Activated CD8-positive, alpha-beta memory T cell treated with anti-CD3 and anti-CD28 coated beads for 4 hours (primary cell): ENCODE data around the gene SIRT1.
"Not testable (repeated sequence)": the region's sequence is repeated elsewhere in the genome, so short reads cannot be mapped to it uniquely, and the experiment has no call there.

Experiments
- DNase-seq, 2 donors: peaks; one replicate each; pipeline ENCODE4 v3.0.0-alpha.2; 2020; ENCODE audit warnings: low read depth in 2 of 2

Gene SIRT1

DNA sequence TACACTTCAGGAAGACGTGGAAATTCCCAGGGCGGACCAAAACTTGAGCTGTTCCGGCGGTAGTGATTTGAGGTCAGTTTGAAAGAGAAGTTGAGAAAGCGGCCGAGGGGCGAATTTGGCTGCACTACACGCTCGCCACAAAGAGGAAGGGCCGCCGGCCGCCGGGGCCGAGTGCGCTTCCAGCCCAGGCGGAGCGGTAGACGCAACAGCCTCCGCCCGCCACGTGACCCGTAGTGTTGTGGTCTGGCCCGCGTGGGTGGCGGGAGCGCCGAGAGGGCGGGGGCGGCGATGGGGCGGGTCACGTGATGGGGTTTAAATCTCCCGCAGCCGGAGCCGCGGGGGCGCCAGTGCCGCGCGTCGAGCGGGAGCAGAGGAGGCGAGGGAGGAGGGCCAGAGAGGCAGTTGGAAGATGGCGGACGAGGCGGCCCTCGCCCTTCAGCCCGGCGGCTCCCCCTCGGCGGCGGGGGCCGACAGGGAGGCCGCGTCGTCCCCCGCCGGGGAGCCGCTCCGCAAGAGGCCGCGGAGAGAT, at the start of gene SIRT1:
TSS of gene SIRT1 (plus strand) at position 344 of the 529 bp plus-strand sequence. CDS start at position 410, 66 bp downstream.
- DNase-seq: peak; percentile 91 to 94

DNA sequence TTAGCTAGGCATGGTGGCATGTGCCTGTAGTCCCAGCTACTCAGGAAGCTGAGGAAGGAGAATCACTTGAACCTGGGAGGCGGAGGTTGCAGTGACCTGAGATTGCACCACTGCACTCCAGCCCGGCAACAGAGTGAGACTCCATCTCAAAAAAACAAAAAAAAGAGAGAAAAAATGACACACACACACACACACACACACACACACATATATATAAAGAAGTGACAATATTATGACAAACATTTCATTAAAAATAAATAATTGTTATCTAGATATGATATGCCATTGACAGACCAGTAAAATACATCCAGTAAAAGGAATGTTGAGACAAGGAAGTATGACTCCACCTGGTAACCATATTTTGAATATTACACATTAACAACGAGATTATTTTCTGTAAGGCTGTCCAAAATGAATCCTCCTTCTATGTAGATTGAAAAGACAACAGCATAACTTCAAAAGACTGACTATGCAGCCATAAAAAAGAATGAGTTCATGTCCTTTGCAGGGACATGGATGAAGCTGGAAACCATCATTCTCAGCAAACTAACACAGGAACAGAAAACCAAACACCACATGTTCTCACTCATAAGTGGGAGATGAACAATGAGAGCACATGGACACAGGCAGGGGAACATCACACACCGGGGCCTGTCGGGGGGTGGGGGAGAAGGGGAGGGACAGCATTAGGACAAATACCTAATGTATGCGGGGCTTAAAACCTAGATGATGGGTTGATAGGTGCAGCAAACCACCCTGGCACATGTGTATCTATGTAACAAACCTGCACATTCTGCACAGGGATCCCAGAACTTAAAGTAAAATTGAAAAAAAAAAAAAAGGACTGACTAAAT, 48.7 kb upstream of the SIRT1 start:
- not testable (repeated sequence) for DNase-seq

DNA sequence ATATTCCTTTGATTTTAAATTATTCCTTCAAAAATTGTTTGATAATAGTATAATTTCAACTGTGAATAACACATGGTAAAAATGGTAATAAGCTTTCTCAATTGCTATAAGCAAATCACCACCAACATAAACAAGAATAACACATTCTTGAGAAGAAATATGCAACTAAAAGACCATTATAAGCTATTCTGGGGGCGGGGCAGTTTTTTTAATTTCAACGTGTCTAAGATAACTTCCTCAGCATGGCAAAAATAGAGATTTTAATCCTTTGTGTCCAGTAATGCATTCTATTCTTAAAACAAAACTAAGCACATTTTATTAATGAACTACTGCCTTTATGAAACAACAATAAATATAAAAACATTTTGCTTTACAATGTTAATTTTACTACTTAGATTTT, 48.0 kb upstream of the SIRT1 start:
- no peak for DNase-seq

DNA sequence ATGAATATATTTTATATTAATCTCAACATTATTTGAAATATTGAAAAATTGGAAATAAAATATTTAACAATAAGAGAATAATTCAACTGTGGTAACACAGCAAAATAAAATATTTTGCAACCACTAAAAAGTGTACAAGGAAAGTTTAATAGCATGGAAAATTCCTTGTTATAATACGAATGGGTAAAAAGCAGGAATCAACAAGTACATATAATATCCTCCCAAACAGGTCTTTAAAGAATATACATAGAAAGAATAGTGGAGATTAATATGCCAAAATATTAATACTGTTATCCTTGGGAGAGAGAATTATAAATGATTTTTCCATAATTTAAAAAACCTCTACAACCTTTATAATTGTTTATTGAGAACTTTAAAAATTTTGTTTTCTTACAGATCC, 47.5 kb upstream of the SIRT1 start:
- DNase-seq: no peak

DNA sequence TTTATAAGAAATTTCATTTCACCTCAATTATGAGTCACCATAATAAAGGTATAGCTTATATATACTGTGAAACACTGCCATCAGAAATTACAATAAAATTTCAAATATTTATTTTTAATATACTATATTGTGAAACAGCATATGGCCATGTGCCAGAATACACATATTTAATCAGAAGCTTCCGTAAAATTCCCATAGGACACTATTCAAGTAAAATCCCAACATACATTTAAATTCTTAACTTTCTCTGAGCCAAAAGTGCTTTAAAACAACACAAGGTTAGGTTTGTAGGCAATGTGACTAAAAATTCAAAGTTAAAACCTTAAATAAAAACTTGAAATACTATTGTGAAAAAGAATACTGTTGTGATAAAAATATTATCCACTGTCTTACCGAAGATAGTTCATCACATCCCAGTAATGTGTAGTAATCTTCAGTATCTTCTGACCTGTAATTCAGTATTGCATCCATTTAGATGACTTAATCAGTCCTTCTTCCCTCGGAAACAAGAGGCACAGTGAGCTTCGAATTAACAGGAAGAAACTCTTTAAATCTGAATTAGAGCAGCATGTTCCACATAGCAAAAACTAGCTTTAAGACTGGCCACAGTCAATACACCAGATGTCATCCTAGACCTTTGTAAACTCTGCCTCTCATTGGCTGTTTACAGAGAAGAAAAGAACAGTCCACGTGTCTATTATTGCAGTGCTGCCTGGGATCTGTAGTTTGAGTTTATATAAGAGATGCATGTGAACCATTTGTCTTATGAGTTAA, 46.7 kb upstream of the SIRT1 start, which contains the start of gene DNAJC12:
TSS of gene DNAJC12 (minus strand) at position 648 of the 774 bp plus-strand sequence. CDS start at position 471, 177 bp downstream.
- no peak for DNase-seq

DNA sequence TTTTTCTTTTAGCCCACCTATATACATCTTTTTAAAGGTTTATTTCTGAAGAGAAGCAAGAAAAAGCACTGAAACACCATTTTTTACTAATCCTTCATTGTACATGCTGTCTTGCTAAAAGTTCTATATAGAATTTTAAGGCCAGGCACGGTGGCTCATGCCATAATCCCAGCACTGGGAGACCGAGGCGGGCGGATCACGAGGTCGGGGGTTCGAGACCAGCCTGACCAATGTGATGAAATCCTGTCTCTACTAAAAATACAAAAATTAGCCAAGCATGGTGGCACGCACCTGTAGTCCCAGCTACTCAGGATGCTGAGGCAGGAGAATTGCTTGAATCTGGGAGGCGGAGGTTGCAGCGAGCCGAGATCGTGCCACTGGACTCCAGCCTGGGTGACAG, 44.9 kb upstream of the SIRT1 start:
- not testable (repeated sequence) for DNase-seq

DNA sequence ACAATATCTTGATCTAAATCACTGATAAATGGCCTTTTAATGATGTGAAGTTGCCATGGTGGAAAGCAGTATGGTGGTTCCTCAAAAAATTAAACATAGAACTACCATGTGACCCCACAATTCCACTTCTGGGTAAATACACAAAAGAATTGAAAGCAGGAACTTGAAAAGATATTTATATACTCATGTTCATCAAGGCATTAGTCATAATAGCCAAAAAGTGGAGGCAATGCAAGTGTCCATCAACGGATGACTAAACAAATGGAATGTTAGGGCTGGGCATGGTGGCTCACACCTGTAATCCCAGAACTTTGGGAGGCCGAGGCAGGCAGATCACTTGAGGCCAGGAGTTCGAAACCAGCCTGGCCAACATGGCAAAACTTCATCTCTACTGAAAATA, 44.5 kb upstream of the SIRT1 start:
- no peak for DNase-seq

DNA sequence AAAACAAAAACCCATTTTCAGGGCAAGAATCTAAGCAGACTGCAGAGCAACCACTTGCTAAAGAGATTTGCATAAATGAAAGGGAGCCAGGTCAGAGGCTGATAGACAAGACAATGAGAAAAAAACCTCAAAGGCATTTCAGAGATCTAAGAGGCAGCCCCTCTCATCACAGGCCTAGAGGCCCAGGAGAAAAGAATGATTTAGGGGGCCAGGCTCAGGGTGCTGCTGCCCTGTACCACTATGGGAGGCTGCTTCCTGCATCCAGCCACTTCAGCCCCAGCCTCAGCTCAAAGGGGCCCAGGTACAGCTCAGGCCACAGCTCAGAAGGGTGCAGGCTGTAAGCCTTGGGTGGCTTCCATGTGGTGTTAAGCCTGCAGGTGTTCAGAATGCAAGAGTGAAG, 42.7 kb upstream of the SIRT1 start:
- no peak for DNase-seq

DNA sequence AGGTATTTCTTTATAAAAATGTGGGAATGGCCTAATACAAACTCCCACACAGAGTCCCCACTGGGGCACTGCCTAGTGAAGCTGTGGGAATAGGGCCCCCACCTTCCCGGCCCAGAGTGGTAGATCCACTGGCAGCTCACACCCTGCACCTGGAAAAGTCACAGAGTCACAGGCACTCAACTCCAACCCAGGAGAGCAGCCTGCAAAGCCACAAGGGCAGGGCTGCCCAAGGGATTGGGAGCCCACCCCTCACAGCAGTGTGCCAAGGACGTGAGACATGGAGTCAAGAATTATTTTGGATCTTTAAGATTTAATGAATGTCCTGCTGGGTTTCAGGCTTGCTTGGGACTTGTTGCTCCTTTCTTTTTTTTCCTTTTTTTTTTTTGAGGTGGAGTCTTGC, 41.2 kb upstream of the SIRT1 start:
- DNase-seq: no peak

DNA sequence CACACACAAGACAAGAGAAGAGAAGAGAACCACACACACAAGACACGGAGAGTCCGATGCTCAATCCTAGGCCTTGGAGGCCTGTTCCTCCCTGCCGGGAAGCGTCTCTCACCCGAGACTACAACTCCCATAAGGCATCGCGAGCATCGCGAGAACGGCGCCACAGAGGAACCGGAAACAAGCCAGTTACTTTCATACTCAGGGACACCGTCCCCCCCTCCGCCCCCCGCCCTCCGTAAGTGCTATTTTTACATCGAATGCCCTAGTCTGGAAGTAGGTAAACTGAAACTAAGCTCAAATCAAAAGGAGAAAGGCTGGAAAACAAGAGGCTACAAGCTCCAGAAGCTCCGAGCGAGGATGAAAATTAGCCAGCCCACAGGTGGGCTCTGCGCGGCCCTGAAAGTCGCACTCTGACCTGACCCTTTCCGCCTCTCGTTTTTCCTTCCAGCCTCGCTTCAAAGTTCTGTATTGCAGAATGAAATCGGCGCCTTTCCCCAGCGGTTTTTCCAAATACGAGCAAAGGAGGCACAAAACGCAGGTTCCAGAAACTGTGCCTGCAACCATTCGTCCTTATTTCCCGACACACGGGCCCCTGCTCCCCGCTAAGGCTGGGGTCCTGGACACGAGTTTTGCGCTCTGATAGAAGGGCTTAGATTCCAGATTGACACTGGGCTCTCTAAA, 35.0 kb upstream of the SIRT1 start:
- DNase-seq: peak; percentile 85

DNA sequence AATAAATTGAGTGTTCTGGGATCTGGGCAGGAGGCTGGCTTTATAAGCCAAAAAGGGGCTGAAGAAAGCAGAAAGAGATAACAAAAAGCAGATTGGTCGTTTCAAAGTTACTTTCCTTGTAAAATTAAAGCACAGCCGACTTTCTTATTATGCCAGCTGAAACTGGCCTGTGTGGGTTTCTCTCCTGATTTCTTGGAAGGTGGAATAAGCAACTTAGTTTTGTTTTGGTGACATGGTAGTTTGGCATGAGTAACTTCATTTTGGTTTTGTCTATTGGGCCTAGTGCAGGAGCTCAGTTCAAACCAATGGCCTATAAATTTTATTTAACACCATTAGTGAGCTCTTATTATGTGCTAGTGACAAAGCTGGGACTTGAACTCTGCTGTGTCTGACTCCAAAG, 33.3 kb upstream of the SIRT1 start:
- no peak for DNase-seq

DNA sequence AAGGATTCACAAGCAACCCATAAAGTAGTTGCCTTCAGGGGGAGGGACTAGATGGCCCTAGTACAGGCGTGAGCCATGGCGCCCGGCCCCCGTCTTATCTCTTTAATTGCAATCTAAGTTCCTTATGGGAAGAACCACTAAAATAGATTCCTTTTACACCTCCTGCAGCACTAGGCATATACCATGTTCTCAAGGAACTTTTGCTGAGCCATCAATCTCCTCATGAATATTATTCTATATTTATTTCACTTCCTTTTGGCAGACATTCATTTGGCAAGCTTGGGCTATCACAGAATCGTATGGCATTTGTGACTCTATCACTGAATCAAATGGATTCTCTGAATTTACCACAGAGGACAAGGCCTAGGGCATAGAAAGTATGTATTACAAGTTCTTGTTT, 31.7 kb upstream of the SIRT1 start:
- DNase-seq: no peak

DNA sequence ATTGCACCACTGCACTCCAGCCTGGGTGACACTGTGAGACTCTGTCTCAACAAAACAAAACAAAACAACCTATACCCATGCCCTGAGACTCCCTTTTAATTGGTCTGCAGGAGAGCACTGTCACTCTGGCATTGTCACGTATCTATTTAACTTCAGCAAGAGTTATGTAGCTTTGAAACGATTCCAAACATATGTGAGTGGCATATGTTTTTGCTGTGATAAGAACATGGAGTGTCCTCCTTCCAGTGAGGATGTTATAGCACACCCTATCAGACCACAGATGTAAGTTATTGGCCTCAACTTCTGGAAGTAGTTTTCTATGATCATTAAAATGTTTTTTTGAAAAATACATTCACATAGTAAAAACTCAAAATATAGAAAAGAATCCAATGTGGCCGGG, 30.9 kb upstream of the SIRT1 start:
- no peak for DNase-seq

DNA sequence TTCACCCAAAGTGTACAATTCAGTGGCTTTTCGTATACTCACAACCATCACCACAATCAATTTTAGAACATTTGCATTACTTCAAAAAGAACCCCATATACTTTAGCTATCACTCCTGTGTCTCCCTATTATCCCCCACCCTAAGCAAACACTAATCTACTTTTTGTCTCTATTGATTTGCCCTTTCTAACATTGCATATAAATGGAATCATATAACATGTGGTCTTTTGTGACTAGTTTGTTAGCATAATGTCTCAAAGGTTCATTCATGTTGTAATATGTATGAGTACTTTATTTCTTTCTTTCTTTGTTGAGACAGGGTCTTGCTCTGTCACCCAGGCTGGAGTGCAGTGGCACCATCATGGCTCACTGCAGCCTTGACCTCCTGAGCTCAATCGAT, 25.5 kb upstream of the SIRT1 start:
- DNase-seq: no peak

DNA sequence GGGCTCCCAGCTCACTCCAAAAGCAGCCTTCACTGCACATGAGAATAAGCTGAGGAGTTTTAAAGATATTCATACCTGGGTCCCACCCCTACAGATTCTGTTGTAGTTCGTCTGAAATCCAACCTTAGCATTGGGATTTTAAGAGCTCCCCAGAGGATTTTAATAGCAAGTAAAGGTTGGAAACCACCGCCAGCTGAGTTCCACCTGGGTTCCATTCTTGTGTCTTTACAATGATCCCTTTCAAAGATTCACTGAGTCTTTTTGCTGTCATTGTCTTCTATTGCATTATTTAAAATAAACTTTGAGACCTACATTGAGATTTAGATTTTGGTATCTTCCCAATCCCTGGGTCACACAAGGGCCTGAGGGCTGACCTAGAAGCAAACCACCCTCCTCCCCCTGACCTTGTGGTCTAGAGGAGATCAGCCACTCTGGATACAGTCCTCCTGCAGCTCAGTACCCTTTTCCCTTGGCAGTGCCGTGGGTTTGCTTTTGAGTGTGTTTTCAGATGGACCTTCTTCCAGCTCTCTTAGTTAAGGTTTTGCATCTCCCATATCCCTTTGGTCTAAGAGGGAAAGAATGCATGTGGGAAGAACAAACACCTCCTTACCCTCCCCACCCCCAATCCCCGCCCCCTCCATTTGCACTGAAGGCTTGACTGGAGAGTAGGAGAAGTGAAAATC, 22.6 kb upstream of the SIRT1 start:
- DNase-seq: no peak

DNA sequence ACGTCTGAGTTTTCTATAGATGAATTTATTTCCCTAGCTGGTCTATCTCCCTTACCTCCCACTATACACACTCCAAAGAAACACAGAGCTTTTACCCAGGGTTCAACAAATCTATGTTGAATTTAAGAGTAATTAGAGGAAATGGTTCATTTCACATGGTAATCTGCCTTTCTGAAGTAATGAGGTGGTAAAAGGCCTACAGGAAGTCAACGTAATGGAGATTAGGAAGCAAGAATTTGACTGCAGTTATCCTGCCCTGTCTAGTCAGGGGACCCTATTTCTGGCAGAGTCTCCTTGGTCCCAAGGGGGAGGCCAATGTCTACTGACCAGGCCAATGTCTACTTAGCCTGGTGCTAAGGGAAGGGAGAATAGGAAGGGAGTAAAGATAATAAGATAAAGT, 21.4 kb upstream of the SIRT1 start:
- DNase-seq: no peak

DNA sequence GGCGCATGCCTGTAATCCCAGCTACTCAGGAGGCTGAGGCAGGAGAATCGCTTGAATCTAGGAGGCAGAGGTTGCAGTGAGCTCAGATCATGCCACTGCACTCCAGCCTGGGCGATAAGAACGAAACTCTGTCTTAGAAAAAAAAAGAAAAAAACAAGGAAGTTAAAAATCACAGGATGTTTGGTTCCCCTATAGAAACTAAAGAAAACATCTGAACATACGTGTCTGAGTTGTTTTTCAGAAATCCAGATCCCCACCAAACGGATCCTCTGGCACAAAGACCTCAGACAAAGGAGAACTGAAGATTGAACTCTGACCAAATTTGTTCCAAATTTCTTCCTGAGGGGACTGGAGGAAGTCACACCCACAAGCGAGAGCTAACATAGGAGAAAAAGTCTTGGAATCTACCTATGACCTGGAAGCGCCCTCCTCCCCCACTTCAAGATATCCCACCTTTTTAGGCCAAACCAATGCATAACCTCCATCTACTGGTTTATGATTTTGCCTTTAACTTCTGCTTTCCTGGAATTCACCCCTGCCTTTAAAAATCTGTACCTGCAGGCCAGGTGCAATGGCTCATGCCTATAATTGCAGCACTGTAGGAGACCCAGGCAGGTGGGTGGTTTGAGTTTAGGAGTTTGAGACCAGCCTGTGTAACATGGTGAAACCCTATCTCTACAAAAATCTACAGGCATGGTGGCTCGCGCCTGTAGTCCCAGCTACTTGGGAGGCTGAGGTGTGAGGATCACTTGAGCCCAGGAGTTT, 19.7 kb upstream of the SIRT1 start:
- DNase-seq: no peak

DNA sequence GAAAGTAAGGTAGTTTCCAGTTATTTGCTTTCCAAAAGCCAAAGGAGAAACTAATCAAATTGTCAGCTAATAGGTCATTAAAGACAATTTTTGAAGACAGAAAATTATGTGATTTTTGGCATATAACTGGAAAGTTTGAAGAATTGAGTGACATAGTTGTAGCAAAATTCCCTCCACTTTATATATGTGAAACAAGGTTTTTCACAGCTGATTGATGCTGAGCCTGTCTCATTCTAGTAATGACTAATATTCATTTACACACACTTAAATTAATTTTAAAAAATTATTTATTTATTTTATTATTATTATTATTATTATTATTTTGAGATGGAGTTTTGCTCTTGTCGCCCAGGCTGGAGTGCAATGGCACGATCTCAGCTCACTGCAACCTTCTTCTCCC, 16.3 kb upstream of the SIRT1 start:
- no peak for DNase-seq

DNA sequence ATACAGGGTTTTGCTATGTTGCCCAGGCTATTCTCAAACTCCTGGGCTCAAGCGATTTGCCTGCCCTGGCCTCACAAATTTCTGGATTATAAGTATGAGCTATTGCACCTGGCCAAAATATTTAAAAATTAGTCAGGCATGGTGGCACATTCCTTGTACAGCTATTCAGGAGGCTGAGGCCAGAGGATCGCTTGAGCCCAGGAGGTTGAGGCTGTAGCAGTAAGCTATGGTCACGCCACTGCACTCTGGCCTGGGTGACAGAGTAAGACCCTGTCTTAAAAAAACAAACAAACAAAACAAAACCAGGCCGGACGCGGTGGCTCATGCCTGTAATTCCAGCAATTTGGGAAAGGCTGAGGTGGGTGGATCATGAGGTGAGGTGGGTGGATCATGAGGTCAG, 14.5 kb upstream of the SIRT1 start:
- no peak for DNase-seq

DNA sequence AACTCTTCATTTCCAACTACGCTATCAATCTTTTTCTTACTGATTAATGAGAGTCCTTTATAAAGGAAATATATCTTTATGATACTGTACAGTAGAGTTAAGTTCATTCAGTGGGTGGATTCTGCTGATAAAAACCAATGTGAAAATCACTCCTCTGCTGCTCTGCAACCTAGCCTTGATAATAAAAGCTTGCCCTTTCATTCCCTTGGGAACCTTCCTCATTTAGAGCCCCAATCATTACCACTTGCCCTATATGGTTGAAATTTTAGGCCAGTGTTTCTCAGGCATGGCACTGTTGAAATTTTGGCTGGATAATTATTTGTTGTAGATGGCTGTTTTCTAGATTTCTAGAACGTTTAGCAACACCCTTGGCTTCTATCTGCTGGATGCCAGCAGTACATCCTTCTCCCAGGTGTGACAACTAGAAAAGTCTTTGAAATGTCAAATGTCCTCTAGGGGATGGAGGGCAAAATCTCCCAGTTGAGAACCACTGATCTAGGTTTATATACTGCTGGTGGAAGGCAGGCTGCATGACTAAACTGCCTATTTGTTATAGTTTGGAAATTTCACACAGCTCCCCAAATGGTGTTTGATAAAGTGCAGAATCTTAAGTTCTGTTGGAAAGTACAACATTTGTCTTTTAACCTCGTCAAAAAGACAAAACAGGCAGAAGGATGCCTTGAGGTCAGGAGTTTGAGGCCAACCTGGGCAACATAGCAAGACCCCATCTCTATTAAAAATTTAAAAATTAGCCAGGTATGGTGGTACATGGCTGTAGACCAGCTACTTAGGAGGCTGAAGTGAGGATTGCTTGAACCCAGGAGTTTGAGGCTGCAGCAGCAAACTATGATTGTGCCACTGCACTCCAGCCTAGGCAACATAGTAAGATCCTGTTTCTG, 8.9 kb upstream of the SIRT1 start:
- no peak for DNase-seq
